Left lung (tissue), 10 donors: Measurements from ENCODE around the gene TMEM204. TPM values are rescaled to one million over a fixed set of nuclear protein-coding genes. Genes with fewer than 3 reads are reported as not detected.

Source experiments
- ATAC-seq: fragments of 200-7000 bp; cut with Tn5 transposase; one replicate; pipeline ENCODE4 v1.9.1; 2020; ENCODE audit warnings: moderate library complexity
- DNase-seq, 4 donors: peaks; one replicate each; pipeline ENCODE4 v3.0.0-alpha.2; 2013 to 2020
- H3K27ac ChIP-seq, 2 donors: fragments of 200-600 bp; sonication (generic) in 1 of 2; one replicate each; pipeline versions ENCODE4 v1.5.0 to v1.8.0; 2020 to 2021
- H3K27me3 ChIP-seq, 2 donors: fragments of 200-600 bp; sonication (generic) in 1 of 2; one replicate each; pipeline versions ENCODE4 v1.5.0 to v1.8.0; 2020 to 2021
- H3K36me3 ChIP-seq, 2 donors: fragments of 200-600 bp; sonication (generic) in 1 of 2; one replicate each; pipeline versions ENCODE4 v1.5.0 to v1.8.0; 2020 to 2021
- H3K4me1 ChIP-seq, 2 donors: fragments of 200-600 bp; one replicate each; pipeline ENCODE4 v1.8.0; 2021
- H3K4me3 ChIP-seq, 2 donors: fragments of 200-600 bp; sonication (generic) in 1 of 2; one replicate each; pipeline versions ENCODE4 v1.5.0 to v1.8.0; 2020 to 2021; ENCODE audit warnings: mild to moderate bottlenecking in 1 of 2
- H3K9me3 ChIP-seq, 2 donors: fragments of 200-600 bp; sonication (generic) in 1 of 2; one replicate each; pipeline versions ENCODE4 v1.5.0 to v1.8.0; 2020 to 2021
- intact Hi-C, 2 donors: fragments of 100-400 bp; cut with DNase I; formaldehyde crosslinking; loops; one replicate each; pipeline versions ENCODE4 v1.11.2 to v1.14.2; 2022
- polyA plus RNA-seq, 6 donors: library from polyadenylated mRNA; unstranded; fragments of 120-200 nt; gene quantifications; one replicate each; pipeline ENCODE4 v1.2.1, GENCODE V29; 2013; ENCODE audit not compliant: insufficient read length in 6 of 6
- total RNA-seq, 2 donors: library from RNA; stranded (reverse); fragmentation: NEBNext Ultra II Directional; extraction: Animal tissue kit (Norgen Biotek cat#: 25700); gene quantifications; one replicate each; pipeline ENCODE4 v1.2.1, GENCODE V29; 2021
- TF ChIP-seq, protein P1 (sequence below), 2 donors: fragments of 200-600 bp; sonication (generic) in 1 of 2; IDR thresholded peaks; one replicate each; pipeline versions ENCODE4 v1.5.0 to v1.8.0; 2021; ENCODE audit warnings: antibody characterized with exemption in 2 of 2
- donor health status: DM: no; HTN: yes; CAD: no.
- donor health status: DM: no; HTN: no; CAD: no.

Gene TMEM204
- total and polyA plus RNA-seq, 8 donors: 15.4 to 28.7 (median 19.8) TPM

- TF ChIP-seq, protein P1, sequence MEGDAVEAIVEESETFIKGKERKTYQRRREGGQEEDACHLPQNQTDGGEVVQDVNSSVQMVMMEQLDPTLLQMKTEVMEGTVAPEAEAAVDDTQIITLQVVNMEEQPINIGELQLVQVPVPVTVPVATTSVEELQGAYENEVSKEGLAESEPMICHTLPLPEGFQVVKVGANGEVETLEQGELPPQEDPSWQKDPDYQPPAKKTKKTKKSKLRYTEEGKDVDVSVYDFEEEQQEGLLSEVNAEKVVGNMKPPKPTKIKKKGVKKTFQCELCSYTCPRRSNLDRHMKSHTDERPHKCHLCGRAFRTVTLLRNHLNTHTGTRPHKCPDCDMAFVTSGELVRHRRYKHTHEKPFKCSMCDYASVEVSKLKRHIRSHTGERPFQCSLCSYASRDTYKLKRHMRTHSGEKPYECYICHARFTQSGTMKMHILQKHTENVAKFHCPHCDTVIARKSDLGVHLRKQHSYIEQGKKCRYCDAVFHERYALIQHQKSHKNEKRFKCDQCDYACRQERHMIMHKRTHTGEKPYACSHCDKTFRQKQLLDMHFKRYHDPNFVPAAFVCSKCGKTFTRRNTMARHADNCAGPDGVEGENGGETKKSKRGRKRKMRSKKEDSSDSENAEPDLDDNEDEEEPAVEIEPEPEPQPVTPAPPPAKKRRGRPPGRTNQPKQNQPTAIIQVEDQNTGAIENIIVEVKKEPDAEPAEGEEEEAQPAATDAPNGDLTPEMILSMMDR (IDR thresholded peaks at IDR 0.05): no peak
- intact Hi-C loops: no loop called here
Observed at GRCh38 chr16:1550696-1551095, 17.2 kb downstream of the TMEM204 start.

DNA sequence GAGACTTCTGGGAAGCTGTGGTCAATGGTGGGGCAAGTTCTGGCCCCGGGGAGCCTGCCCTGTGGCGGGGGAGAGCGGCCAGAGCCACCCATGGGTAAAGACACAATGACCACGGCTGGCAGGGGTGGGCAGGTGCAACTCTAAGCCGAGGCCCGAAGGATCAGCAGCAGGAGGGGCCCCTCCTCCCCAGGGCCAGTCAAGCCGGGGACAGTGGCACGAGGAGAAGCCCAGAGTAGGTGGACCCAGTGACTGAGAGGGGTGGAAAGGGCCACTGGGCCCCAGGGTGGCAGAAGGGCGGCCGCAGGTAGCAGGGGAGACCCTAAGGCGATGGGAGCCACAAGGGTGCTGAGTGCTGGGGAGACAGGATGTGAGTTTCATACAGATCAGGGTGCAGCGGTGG is 17.7 kb downstream of the TMEM204 start:
- no peak overlapping the region for H3K4me3 ChIP-seq
- H3K36me3 ChIP-seq: peaks cover 0 to 60% of the 10 kb centered on the region in 2 donors
- H3K4me1 ChIP-seq: peaks cover 3 to 39% of the 10 kb centered on the region in 2 donors
- ATAC-seq (no peak), DNase-seq (no peak)
- H3K9me3 ChIP-seq: no peaks in the 10 kb centered on the region
- TF ChIP-seq, protein P1 (IDR thresholded peaks at IDR 0.05): no peak
- peak overlapping the region in 1 of 2 donors; percentile 2 for H3K27ac ChIP-seq
- intact Hi-C loops: no loop called here
- no peaks in the 10 kb centered on the region for H3K27me3 ChIP-seq

More at GRCh38 chr16:1550696-1551095, 17.2 kb downstream of the TMEM204 start:
- ATAC-seq: no peak
- Histone ChIP-seq H3K9me3 (no peaks in the 10 kb centered on the region), H3K27ac (peak overlapping the region in 1 of 2 donors; percentile 2), H3K4me3 (no peak overlapping the region), H3K4me1 (peaks cover 4 to 44% of the 10 kb centered on the region in 2 donors), H3K27me3 (no peaks in the 10 kb centered on the region), H3K36me3 (peaks cover 0 to 56% of the 10 kb centered on the region in 2 donors)
- DNase-seq: no peak

- H3K4me1 ChIP-seq: peaks cover 3 to 30% of the 10 kb centered on the region in 2 donors
- no peak for DNase-seq
- no peak for ATAC-seq
- H3K27me3 ChIP-seq: no peaks in the 10 kb centered on the region
- no peak overlapping the region for H3K4me3 ChIP-seq
- H3K9me3 ChIP-seq: no peaks in the 10 kb centered on the region
- peaks cover 0 to 60% of the 10 kb centered on the region in 2 donors for H3K36me3 ChIP-seq
- intact Hi-C loops: no loop called here
- TF ChIP-seq, protein P1 (IDR thresholded peaks at IDR 0.05): no peak
- H3K27ac ChIP-seq: peak overlapping the region in 1 of 2 donors; percentile 2
Observed at GRCh38 chr16:1552129-1552528, 18.7 kb downstream of the TMEM204 start.

DNA sequence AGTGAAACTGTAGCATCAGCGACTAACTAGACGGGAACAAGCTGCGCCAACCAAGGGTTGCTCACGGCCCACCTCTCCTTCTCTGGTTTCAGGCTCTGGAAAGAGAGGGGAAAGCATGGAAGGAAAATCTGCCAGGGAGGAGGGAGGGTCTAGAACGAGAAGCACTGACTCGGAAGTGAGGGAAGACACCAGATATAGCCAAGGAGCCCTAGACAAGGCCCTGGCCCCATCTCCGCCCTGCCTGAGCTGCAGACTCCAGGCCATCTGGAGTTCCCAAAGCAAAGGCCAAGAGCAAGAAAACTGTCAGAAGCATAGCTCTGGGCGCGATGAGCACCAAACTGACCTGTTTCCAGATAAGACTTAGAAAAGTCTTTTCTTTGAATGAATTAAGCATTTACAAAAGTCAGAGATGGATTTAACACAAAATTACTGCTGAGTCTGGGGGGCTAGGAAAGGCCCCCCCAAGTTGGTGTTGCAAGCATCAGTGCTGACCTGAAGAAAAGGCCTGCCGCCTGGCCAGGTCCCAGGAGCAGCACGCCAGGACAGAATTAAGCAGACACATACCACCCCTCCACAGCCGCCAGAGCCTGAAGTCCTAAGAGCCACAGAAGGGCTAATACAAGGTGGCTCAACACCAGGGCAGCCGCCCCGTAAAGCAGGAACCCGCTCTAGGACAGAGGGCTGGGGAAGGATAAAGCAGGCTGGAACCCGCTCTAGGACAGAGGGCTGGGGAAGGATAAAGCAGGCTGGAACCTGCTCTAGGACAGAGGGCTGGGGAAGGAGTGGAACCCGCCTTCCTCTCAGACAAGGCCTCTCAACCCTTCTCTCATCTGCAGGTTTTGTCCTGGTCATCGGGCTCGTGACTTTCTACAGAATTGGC is 20.7 kb downstream of the TMEM204 start:
- TF ChIP-seq, protein P1 (IDR thresholded peaks at IDR 0.05): no peak
- Histone ChIP-seq H3K27me3 (no peaks in the 10 kb centered on the region), H3K36me3 (peaks cover 0 to 68% of the 10 kb centered on the region in 2 donors), H3K4me3 (no peak overlapping the region), H3K4me1 (peaks cover 0 to 14% of the 10 kb centered on the region in 2 donors), H3K9me3 (no peaks in the 10 kb centered on the region), H3K27ac (no peak overlapping the region)
- intact Hi-C loops: no loop called here
- ATAC-seq (no peak), DNase-seq (no peak)

DNA sequence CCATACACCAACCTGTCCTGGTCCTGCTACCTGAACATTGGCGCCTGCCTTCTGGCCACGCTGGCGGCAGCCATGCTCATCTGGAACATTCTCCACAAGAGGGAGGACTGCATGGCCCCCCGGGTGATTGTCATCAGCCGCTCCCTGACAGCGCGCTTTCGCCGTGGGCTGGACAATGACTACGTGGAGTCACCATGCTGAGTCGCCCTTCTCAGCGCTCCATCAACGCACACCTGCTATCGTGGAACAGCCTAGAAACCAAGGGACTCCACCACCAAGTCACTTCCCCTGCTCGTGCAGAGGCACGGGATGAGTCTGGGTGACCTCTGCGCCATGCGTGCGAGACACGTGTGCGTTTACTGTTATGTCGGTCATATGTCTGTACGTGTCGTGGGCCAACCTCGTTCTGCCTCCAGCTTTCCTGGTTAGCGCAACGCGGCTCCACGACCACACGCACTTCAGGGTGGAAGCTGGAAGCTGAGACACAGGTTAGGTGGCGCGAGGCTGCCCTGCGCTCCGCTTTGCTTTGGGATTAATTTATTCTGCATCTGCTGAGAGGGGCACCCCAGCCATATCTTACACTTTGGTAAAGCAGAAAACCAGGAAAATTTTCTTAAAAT is 21.5 kb downstream of the TMEM204 start:
- TF ChIP-seq, protein P1 (IDR thresholded peaks at IDR 0.05): no peak
- H3K27me3 ChIP-seq: no peaks in the 10 kb centered on the region
- no peak overlapping the region for H3K27ac ChIP-seq
- intact Hi-C loops: no loop called here
- DNase-seq (peak in 1 of 4 donors; percentile 72), ATAC-seq (no peak)
- no peak overlapping the region for H3K4me3 ChIP-seq
- H3K9me3 ChIP-seq: no peaks in the 10 kb centered on the region
- peaks cover 0 to 69% of the 10 kb centered on the region in 2 donors for H3K36me3 ChIP-seq
- peaks cover 0 to 14% of the 10 kb centered on the region in 2 donors for H3K4me1 ChIP-seq
